ENCODE measurements around the gene CYP2U1. TPM values are rescaled to one million over a fixed set of nuclear protein-coding genes. Genes with fewer than 3 reads are reported as not detected.

CYP2U1 gene
- total RNA-seq, 2 experiments from 2014 or later, result 5.6 to 11.8 TPM

DNA sequence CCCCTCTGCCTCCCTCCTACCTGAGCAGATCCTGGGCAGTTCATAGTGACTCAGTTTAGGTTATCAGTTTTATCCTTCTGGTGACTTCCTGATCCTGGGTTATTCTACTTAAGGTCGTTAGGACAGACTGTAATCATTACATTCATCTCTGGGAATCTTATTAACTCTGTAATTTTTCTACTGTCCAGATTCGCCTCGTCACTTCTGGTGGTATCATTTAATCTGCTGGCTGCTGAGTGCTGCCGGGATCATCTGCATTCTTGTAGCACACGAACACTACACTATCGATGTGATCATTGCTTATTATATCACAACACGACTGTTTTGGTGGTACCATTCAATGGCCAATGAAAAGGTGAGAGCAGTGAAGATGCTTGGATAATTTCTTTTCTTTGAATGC lies 23.0 kb upstream of the CYP2U1 start:
- no peak overlapping the region for H3K4me2 ChIP-seq (ENCODE audit: low read length)
- POLR2A ChIA-PET, result interaction anchor here (0.6 kb wide), 1 partner anchor 83 kb away, joined by 3 read pairs; no protein-coding TSS in a partner anchor
- H3K79me2 ChIP-seq (ENCODE audit: insufficient read depth, low read depth, low read length), result no peaks in the 10 kb centered on the region
- TF ChIP-seq CTCF (conservative IDR thresholded peaks at IDR 0.05; ENCODE audit: low read length) (no peak), EZH2phosphoT487 (IDR thresholded peaks at IDR 0.05; ENCODE audit: borderline replicate concordance, low read depth, low read length) (no peak)
- no peaks in the 10 kb centered on the region for H3K36me3 ChIP-seq (ENCODE audit: insufficient read depth, low read length)
- intact Hi-C loops (cut with micrococcal nuclease; ENCODE audit: unreplicated experiment), result no loop called here
- no peak overlapping the region for H2AFZ ChIP-seq (ENCODE audit: low read length)
- H3K27ac ChIP-seq (ENCODE audit: low read depth, low read length, poor library complexity, severe bottlenecking), result no peak overlapping the region
- no peak for DNase-seq (ENCODE audit: low spot score)
- no peaks in the 10 kb centered on the region for H4K20me1 ChIP-seq (ENCODE audit: insufficient read depth, low read length)
- no peaks in the 10 kb centered on the region for H3K9me3 ChIP-seq (ENCODE audit: low read length)
- no peaks in the 10 kb centered on the region for H3K4me1 ChIP-seq (ENCODE audit: insufficient read depth, low read length, poor library complexity, severe bottlenecking)
- no TSS peak for BruUV-seq (replicated peaks)
- no peaks in the 10 kb centered on the region for H3K9me2 ChIP-seq (ENCODE audit: insufficient read depth, low read length)
- no peak overlapping the region for H3K4me3 ChIP-seq (ENCODE audit: low read depth, low read length, poor library complexity, severe bottlenecking)
- CTCF ChIA-PET (ENCODE audit: unreplicated experiment), result no interaction called here

- Histone ChIP-seq H3K4me3 (ENCODE audit: low read depth, low read length, poor library complexity, severe bottlenecking) (no peak overlapping the region), H3K4me2 (ENCODE audit: low read length) (no peak overlapping the region), H3K36me3 (ENCODE audit: insufficient read depth, low read length) (no peaks in the 10 kb centered on the region), H3K27ac (ENCODE audit: low read depth, low read length, poor library complexity, severe bottlenecking) (no peak overlapping the region), H3K9me2 (ENCODE audit: insufficient read depth, low read length) (no peaks in the 10 kb centered on the region), H3K9me3 (ENCODE audit: low read length) (no peaks in the 10 kb centered on the region), H3K4me1 (ENCODE audit: insufficient read depth, low read length, poor library complexity, severe bottlenecking) (no peaks in the 10 kb centered on the region), H3K79me2 (ENCODE audit: insufficient read depth, low read depth, low read length) (no peaks in the 10 kb centered on the region), H2AFZ (ENCODE audit: low read length) (no peak overlapping the region; the same call in 1 of the 2 replicates), H4K20me1 (ENCODE audit: insufficient read depth, low read length) (no peaks in the 10 kb centered on the region)
- intact Hi-C loops (cut with micrococcal nuclease; ENCODE audit: unreplicated experiment), result loop anchor here (1.0 kb wide), 1 partner anchor 155 kb away; no protein-coding TSS in a partner anchor
- BruUV-seq (replicated peaks), result no TSS peak
- peak; percentile 75 for DNase-seq (ENCODE audit: low spot score)
- TF ChIP-seq EZH2phosphoT487 (IDR thresholded peaks at IDR 0.05; ENCODE audit: borderline replicate concordance, low read depth, low read length) (no peak), CTCF (conservative IDR thresholded peaks at IDR 0.05; ENCODE audit: low read length) (peak; percentile 94)
- ChIA-PET CTCF (ENCODE audit: unreplicated experiment) (no interaction called here), POLR2A (interaction anchor here (0.6 to 1.0 kb wide), 4 partner anchors 11 to 1223 kb away, joined by 3 to 5 read pairs (median 4); no protein-coding TSS in a partner anchor)
Measured at GRCh38 chr4:107913283-107913899, 18.0 kb upstream of the CYP2U1 start.

DNA sequence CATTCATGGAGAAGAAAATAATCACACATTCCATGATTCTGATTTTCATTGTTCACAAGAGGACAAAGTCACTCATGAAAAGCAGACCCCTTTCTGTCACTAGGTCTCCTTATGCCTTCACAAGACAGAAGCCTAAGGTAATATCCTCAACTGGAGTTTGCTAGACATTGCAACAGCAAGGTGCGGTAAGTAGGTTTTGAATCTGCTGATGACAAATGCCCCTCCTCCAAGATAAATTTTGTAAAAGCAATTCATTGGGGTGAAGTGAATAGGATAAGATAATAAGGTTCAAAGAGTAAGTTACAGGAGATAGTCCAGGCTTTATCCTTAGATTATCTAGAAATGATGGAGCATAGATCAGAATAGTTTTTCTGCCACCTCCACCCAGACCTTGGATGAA lies 16.1 kb upstream of the CYP2U1 start:
- Histone ChIP-seq H3K4me3 (ENCODE audit: low read depth, low read length, poor library complexity, severe bottlenecking) (no peak overlapping the region), H3K79me2 (ENCODE audit: insufficient read depth, low read depth, low read length) (no peaks in the 10 kb centered on the region), H3K27ac (ENCODE audit: low read depth, low read length, poor library complexity, severe bottlenecking) (no peak overlapping the region), H3K9me3 (ENCODE audit: low read length) (peaks cover 7% of the 10 kb centered on the region; the same call in 1 of the 2 replicates), H2AFZ (ENCODE audit: low read length) (no peak overlapping the region), H3K4me1 (ENCODE audit: insufficient read depth, low read length, poor library complexity, severe bottlenecking) (no peaks in the 10 kb centered on the region), H3K9me2 (ENCODE audit: insufficient read depth, low read length) (no peaks in the 10 kb centered on the region), H3K36me3 (ENCODE audit: insufficient read depth, low read length) (no peaks in the 10 kb centered on the region), H4K20me1 (ENCODE audit: insufficient read depth, low read length) (no peaks in the 10 kb centered on the region), H3K4me2 (ENCODE audit: low read length) (no peak overlapping the region)
- BruUV-seq (replicated peaks), result no TSS peak
- no peak for TF ChIP-seq CTCF (conservative IDR thresholded peaks at IDR 0.05; ENCODE audit: low read length)
- no peak for TF ChIP-seq EZH2phosphoT487 (IDR thresholded peaks at IDR 0.05; ENCODE audit: borderline replicate concordance, low read depth, low read length)
- POLR2A ChIA-PET, result no interaction called here
- no peak for DNase-seq (ENCODE audit: low spot score)
- CTCF ChIA-PET (ENCODE audit: unreplicated experiment), result no interaction called here
- intact Hi-C loops (cut with micrococcal nuclease; ENCODE audit: unreplicated experiment), result no loop called here

All from OCI-LY7 (cell line).